Ishikawa (cell line): ENCODE results near the gene RAB11B.

Experiments used
- CEBPB ChIP-seq: IDR thresholded peaks from 2 replicates; pipeline ENCODE4 v1.6.1; 2012
- CREB1 ChIP-seq: IDR thresholded peaks from 2 replicates; pipeline ENCODE4 v1.6.1; 2012; ENCODE audit warnings: low read depth
- EGR1 ChIP-seq: IDR thresholded peaks from 2 replicates; pipeline ENCODE4 v1.6.1; 2012
- EP300 ChIP-seq: IDR thresholded peaks from 2 replicates; pipeline ENCODE4 v1.6.1; 2012; ENCODE audit warnings: borderline replicate concordance
- FOXM1 ChIP-seq: IDR thresholded peaks from 2 replicates; pipeline ENCODE4 v1.6.1; 2012; ENCODE audit warnings: low read depth, borderline replicate concordance
- NFIC ChIP-seq: IDR thresholded peaks from 2 replicates; pipeline ENCODE4 v1.6.1; 2012
- RAD21 ChIP-seq: IDR thresholded peaks from 2 replicates; pipeline ENCODE4 v1.6.1; 2012; ENCODE audit warnings: low read depth
- TAF1 ChIP-seq: IDR thresholded peaks from 2 replicates; pipeline ENCODE4 v1.6.1; 2012; ENCODE audit warnings: low read depth, mild to moderate bottlenecking
- TCF12 ChIP-seq: IDR thresholded peaks from 2 replicates; pipeline ENCODE4 v1.6.1; 2012; ENCODE audit warnings: low read depth
- TEAD4 ChIP-seq: IDR thresholded peaks from 2 replicates; pipeline ENCODE4 v1.6.1; 2012
- YY1 ChIP-seq: IDR thresholded peaks from 2 replicates; pipeline ENCODE4 v1.6.1; 2012; ENCODE audit warnings: low read depth
- ZBTB7A ChIP-seq: IDR thresholded peaks from 2 replicates; pipeline ENCODE4 v1.6.1; 2012; ENCODE audit warnings: low read depth
- TF ChIP-seq, protein P1 (sequence below): IDR thresholded peaks from 2 replicates; pipeline ENCODE4 v1.6.1; 2012; ENCODE audit warnings: low read depth, mild to moderate bottlenecking
- TF ChIP-seq, protein P2 (sequence below): IDR thresholded peaks from 2 replicates; pipeline ENCODE4 v1.6.1; 2012
- TF ChIP-seq, protein P3 (sequence below): IDR thresholded peaks from 2 replicates; pipeline ENCODE4 v1.6.1; 2012

Gene RAB11B

DNA sequence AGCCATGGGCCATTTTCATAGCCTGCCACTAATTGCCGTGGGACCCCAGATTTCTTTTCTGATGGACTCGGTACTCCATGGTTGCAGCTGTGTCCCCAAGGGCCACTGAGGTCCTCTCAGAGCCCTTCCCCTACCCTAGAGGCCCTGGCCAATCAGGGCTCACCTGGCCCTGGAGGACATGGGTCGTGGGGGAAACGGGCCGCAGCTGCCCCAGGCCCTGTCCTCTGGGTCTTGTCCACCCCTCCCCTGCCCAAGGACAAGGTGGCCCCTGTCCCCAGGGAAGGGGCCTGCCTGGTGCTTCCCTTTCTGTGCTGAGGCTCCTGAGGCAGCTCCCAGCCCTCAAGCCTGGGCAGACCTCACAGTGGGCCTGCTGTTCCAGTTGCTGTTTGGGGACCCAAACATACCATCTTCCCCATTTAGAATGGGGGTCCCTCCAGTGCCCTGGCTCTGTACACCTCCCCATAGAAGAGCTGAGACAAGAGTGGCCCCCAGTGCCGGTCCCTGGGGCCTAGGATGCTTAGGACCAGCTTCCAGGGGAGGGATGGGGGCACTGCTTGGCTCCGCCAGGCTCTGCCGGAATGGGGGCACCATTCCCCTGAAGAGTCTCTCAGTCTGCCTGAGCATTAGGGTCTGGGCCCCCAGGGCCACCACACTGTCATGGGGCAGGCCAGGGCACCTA lies 3.2 kb downstream of the RAB11B start:
- TF ChIP-seq, protein P1, sequence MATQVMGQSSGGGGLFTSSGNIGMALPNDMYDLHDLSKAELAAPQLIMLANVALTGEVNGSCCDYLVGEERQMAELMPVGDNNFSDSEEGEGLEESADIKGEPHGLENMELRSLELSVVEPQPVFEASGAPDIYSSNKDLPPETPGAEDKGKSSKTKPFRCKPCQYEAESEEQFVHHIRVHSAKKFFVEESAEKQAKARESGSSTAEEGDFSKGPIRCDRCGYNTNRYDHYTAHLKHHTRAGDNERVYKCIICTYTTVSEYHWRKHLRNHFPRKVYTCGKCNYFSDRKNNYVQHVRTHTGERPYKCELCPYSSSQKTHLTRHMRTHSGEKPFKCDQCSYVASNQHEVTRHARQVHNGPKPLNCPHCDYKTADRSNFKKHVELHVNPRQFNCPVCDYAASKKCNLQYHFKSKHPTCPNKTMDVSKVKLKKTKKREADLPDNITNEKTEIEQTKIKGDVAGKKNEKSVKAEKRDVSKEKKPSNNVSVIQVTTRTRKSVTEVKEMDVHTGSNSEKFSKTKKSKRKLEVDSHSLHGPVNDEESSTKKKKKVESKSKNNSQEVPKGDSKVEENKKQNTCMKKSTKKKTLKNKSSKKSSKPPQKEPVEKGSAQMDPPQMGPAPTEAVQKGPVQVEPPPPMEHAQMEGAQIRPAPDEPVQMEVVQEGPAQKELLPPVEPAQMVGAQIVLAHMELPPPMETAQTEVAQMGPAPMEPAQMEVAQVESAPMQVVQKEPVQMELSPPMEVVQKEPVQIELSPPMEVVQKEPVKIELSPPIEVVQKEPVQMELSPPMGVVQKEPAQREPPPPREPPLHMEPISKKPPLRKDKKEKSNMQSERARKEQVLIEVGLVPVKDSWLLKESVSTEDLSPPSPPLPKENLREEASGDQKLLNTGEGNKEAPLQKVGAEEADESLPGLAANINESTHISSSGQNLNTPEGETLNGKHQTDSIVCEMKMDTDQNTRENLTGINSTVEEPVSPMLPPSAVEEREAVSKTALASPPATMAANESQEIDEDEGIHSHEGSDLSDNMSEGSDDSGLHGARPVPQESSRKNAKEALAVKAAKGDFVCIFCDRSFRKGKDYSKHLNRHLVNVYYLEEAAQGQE = no peak
- TF ChIP-seq CEBPB = no peak
- TF ChIP-seq EP300 = no peak
- no peak for TF ChIP-seq TAF1
- no peak for TF ChIP-seq YY1
- TF ChIP-seq TCF12 = no peak
- TF ChIP-seq, protein P2, sequence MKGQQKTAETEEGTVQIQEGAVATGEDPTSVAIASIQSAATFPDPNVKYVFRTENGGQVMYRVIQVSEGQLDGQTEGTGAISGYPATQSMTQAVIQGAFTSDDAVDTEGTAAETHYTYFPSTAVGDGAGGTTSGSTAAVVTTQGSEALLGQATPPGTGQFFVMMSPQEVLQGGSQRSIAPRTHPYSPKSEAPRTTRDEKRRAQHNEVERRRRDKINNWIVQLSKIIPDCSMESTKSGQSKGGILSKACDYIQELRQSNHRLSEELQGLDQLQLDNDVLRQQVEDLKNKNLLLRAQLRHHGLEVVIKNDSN = no peak
- no peak for TF ChIP-seq NFIC
- TF ChIP-seq, protein P3, sequence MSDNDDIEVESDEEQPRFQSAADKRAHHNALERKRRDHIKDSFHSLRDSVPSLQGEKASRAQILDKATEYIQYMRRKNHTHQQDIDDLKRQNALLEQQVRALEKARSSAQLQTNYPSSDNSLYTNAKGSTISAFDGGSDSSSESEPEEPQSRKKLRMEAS = no peak
- TF ChIP-seq RAD21 = no peak
- TF ChIP-seq EGR1 = no peak
- TF ChIP-seq CREB1 = no peak
- TF ChIP-seq ZBTB7A = no peak
- TF ChIP-seq FOXM1 = no peak
- no peak for TF ChIP-seq TEAD4

DNA sequence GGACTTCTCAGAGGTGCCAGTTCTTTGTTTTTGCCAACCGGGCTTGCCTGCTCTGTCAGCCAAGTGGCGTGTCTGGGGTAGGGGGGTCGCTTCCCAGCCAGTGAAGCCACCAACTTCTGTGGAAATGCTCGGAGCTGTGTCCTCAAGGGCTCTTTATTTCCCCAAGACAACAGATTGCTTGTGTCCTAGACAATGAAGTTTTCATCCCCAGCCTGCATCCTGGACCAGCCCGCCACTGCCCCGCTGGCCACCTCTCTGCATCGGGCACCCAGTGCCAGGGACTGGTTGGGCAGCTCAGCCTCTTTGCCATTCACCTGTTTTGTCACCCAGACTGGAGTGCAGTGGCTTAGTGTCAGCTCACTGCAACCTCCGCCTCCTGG lies 3.7 kb downstream of the RAB11B start:
- TF ChIP-seq EGR1 (no peak), CEBPB (no peak), CREB1 (no peak), YY1 (no peak)

DNA sequence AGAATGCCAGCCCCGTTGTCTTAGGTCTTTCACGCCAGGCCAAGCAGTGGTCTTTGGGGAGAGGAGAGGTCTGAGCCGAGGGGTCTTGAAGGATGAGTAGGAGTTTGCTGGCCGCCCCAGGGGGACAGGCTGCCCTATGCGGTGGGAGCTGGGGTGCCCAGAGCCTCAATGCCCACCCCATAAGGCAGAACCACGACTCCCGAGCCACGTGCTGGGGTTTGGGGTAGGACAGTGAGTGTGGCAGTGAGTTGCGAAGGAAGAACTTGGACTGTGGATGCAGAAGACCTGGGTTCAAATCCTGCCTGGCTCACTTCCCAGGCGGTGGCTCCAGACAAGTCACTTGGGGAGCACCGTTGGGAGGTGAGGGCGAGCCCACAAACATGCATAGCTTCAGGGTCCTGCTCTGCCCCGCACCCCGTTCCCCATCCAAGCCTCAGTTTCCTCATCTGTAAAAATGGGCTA lies 5.5 kb downstream of the RAB11B start:
- TF ChIP-seq NFIC (no peak), TCF12 (no peak), CREB1 (no peak), RAD21 (no peak), ZBTB7A (no peak), TEAD4 (no peak)
- TF ChIP-seq, protein P2 = no peak
- TF ChIP-seq, protein P1 = no peak
- TF ChIP-seq, protein P3 = no peak

DNA sequence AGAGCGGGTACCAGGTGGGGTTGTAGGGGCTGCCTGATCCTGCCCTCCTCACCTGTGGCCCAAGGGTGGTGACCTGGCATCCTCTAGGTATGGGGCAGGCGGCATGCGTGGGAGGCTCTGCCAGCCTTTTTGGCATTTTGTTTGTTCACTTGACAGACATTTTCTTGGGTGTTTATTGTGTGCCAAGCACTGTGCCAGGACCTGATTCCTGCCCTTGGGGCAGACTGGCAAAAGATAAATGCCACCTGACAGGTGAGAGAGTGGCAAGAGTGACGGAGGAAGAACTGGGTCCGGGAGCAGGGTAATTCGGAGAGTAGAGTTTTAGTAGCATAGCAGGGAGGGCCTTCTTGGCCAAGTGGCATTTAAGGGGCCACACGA lies 6.0 kb downstream of the RAB11B start:
- TF ChIP-seq YY1 (no peak), TAF1 (no peak), NFIC (no peak), RAD21 (no peak), TCF12 (no peak), CREB1 (no peak), ZBTB7A (no peak), TEAD4 (no peak), CEBPB (no peak)
- TF ChIP-seq, protein P1 = no peak
- TF ChIP-seq, protein P2 = no peak
- TF ChIP-seq, protein P3 = no peak
